Loucy (cell line): Measurements from ENCODE around the gene ARMC8.

Experiments used
- EZH2phosphoT487 ChIP-seq: fragments of 200-600 bp; IDR thresholded peaks from 2 replicates; pipeline ENCODE4 v1.6.1; 2018; ENCODE audit warnings: antibody characterized with exemption, mild to moderate bottlenecking, moderate library complexity, borderline replicate concordance
- TF ChIP-seq, protein P1 (sequence below): fragments of 200-600 bp; sonication (generic); conservative IDR thresholded peaks from 2 replicates; pipeline ENCODE4 v1.5.1; 2014; ENCODE audit warnings: mild to moderate bottlenecking, antibody characterized with exemption, low read length

DNA sequence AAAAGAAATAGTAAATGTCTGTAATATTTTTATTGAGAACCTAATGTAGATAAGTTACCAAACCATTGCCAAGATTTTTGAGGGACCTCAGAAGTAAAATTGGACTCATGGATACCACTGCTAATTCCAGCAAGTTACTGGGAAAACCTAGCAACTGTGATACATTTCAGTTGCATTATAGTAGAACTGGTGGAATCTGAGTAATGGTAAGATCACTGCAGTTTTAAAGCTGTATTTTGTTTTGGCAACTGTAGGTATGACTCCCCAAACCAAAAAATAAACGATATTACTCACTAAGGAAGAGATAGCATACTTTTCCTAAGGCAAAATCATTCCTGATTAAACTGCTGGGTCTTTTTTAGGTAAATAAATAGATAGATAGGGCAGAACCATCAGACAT is 54.0 kb downstream of the ARMC8 start:
- TF ChIP-seq, protein P1, sequence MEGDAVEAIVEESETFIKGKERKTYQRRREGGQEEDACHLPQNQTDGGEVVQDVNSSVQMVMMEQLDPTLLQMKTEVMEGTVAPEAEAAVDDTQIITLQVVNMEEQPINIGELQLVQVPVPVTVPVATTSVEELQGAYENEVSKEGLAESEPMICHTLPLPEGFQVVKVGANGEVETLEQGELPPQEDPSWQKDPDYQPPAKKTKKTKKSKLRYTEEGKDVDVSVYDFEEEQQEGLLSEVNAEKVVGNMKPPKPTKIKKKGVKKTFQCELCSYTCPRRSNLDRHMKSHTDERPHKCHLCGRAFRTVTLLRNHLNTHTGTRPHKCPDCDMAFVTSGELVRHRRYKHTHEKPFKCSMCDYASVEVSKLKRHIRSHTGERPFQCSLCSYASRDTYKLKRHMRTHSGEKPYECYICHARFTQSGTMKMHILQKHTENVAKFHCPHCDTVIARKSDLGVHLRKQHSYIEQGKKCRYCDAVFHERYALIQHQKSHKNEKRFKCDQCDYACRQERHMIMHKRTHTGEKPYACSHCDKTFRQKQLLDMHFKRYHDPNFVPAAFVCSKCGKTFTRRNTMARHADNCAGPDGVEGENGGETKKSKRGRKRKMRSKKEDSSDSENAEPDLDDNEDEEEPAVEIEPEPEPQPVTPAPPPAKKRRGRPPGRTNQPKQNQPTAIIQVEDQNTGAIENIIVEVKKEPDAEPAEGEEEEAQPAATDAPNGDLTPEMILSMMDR = no peak
- TF ChIP-seq EZH2phosphoT487 = no peak
